SK-N-MC (cell line): ENCODE data around the gene TMEM245.
"Not testable (repeated sequence)": the region's sequence is repeated elsewhere in the genome, so short reads cannot be mapped to it uniquely, and the experiment has no call there.

Experiments
- DNase-seq: peaks from one replicate; pipeline ENCODE4 v3.0.0-alpha.2; 2011; ENCODE audit warnings: low read depth, low spot score
- H3K27ac ChIP-seq: fragments of 200-600 bp; sonication (generic); 2 replicates; pipeline ENCODE4 v1.5.1; 2016; ENCODE audit warnings: mixed run types
- H3K36me3 ChIP-seq: fragments of 200-600 bp; sonication (generic); 2 replicates; pipeline ENCODE4 v1.6.1; 2017; ENCODE audit warnings: antibody characterized with exemption, low read length, mixed read lengths; ENCODE audit not compliant: insufficient read depth
- H3K4me3 ChIP-seq: fragments of 200-600 bp; sonication (generic); 2 replicates; pipeline ENCODE4 v1.5.1; 2016
- H3K9ac ChIP-seq: fragments of 200-600 bp; sonication (generic); 2 replicates; pipeline ENCODE4 v1.8.0; 2017; ENCODE audit warnings: mixed run types, mixed read lengths; ENCODE audit not compliant: insufficient read length
- H3K9me3 ChIP-seq: fragments of 200-600 bp; sonication (generic); 2 replicates; pipeline ENCODE4 v1.6.1; 2017; ENCODE audit warnings: low read depth, mild to moderate bottlenecking, antibody characterized with exemption, low read length, moderate library complexity, mixed read lengths
- EZH2 ChIP-seq: fragments of 200-600 bp; sonication (generic); IDR thresholded peaks from one replicate; pipeline ENCODE4 v1.6.1; 2017; ENCODE audit warnings: antibody characterized with exemption
- FOXP2 ChIP-seq: optimal IDR thresholded peaks from 2 replicates; pipeline ENCODE3; 2011; ENCODE audit warnings: mild to moderate bottlenecking, moderate library complexity; ENCODE audit not compliant: insufficient read depth; ENCODE audit errors: extremely low read length, control extremely low read depth
- POLR2AphosphoS5 ChIP-seq: IDR thresholded peaks from 2 replicates; pipeline ENCODE4 v1.6.1; 2012; ENCODE audit warnings: mild to moderate bottlenecking, low read depth, low read length, borderline replicate concordance

The TMEM245 gene

GRCh38 chr9:109072821-109073435, 46.8 kb downstream of the TMEM245 start:
- Histone ChIP-seq H3K9me3 (no peaks in the 10 kb centered on the region), H3K36me3 (peaks cover 72% of the 10 kb centered on the region), H3K9ac (no peak overlapping the region), H3K4me3 (no peak overlapping the region), H3K27ac (no peak overlapping the region)
- TF ChIP-seq EZH2 (no peak), FOXP2 (no peak), POLR2AphosphoS5 (no peak)
- no peak for DNase-seq

DNA sequence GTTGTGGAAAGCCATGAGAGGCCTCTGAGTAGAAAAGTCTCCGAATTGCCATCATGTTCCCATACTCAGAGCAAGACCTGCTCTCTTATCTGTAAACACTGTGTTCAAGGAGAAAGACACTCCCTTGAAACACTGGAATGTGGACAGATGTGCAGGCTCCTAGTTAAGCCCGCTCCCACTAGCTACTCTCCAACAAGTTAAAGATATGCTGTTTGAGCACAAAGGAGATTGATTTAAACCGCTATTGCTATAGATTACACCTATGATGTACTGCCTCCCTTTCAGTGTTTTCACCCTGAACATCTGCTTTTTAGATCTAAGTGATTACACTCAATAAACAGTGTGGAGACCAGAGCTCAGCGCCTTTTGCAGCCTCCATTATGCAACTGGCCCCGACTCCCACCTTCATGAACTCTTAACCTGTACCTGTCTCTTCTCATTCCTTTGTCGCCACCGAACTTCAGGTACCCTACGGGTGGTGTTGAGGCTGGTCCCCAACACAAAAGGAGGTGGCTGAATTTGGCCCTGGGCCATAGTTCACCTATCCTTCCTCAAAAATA, 47.5 kb downstream of the TMEM245 start:
- no peak overlapping the region for H3K4me3 ChIP-seq
- no peak overlapping the region for H3K9ac ChIP-seq
- H3K9me3 ChIP-seq = no peaks in the 10 kb centered on the region
- no peak for TF ChIP-seq FOXP2
- TF ChIP-seq EZH2 = no peak
- TF ChIP-seq POLR2AphosphoS5 = no peak
- no peak for DNase-seq
- H3K27ac ChIP-seq = no peak overlapping the region
- peaks cover 72% of the 10 kb centered on the region for H3K36me3 ChIP-seq

DNA sequence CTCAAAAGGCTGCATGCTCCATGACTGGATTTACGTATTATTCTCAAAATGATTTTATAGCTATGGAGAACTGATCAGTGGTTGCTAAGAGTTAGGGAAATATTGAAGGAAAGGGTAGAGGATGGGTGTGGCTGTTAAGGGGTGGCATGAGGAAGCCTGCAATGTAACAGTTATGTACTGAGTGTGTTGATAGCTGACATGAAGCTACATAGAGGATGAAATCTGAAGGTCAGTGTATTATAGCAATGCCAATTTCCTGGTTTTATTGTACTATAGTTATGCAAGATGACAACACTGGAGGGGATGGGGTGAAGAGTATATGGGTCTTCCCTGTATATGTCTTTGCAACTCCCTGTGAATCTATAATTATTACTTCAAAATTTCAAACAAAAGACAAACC, 51.0 kb downstream of the TMEM245 start:
- H3K27ac ChIP-seq = no peak overlapping the region
- no peak for DNase-seq
- H3K4me3 ChIP-seq = no peak overlapping the region
- TF ChIP-seq EZH2 (no peak), FOXP2 (no peak), POLR2AphosphoS5 (no peak)
- H3K9ac ChIP-seq = no peak overlapping the region
- peaks cover 87% of the 10 kb centered on the region for H3K36me3 ChIP-seq
- no peaks in the 10 kb centered on the region for H3K9me3 ChIP-seq

DNA sequence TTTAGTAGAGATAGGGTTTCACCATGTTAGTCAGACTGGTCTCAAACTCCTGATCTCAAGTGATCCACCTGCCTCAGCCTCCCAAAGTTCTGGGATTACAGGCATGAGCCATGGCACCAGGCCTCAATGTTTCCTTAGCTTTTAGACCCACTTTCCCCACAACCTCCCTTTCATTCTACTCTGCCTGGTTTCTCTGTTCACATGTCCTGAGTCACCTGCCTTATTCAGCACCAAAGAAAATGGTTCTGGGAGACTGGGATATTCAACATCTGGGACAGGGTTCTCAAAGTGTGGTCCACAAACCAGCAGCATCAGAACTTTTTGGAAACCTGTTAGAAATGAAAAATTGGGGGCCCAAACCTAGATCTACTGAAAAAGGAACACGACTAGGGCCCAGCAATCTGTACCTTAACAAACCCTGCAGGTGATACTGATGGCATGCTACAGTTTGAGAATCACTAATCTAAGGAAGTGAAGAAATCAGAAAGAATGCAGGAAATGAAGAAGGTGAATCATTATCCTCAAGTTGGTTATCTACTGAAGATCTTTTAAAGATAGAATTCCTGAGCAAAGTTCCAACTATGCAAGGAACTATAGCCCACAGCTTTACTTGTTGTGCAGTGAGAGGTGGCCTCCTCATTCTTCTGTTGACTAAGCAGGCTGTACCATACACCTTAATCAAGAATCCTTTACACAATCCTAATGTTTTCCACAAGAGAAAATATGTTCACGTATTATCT, 54.6 kb downstream of the TMEM245 start:
- no peak overlapping the region for H3K4me3 ChIP-seq
- no peak overlapping the region for H3K27ac ChIP-seq
- H3K36me3 ChIP-seq = peaks cover 81% of the 10 kb centered on the region
- no peaks in the 10 kb centered on the region; the same call in 1 of the 2 replicates for H3K9me3 ChIP-seq
- no peak overlapping the region for H3K9ac ChIP-seq
- no peak for DNase-seq
- TF ChIP-seq POLR2AphosphoS5 (no peak), FOXP2 (no peak), EZH2 (no peak)

- no peaks in the 10 kb centered on the region; the same call in 1 of the 2 replicates for H3K9me3 ChIP-seq
- no peak overlapping the region for H3K4me3 ChIP-seq
- H3K27ac ChIP-seq = no peak overlapping the region
- no peak for DNase-seq
- H3K9ac ChIP-seq = no peak overlapping the region
- peaks cover 78% of the 10 kb centered on the region for H3K36me3 ChIP-seq
- TF ChIP-seq FOXP2 (no peak), POLR2AphosphoS5 (no peak), EZH2 (no peak)
These were observed 56.0 kb downstream of the TMEM245 start for GRCh38 chr9:109063760-109064159.

DNA sequence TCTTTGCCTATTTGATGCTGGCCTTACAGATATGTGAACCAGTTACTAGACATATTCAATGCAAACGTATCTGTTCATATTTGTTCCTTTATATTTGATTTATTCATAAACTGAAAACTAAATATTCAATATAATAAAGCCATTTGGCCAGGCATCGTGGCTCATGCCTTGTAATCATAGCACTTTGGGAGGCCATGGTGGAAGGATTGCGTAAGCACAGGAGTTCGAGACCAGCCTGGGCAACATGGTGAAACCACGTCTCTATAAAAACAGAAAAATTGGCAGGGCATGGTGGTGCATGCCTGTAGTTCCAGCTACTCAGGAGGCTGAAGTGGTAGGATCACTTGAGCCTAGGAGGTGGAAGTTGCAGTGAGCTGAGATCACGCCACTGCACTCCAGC, 57.2 kb downstream of the TMEM245 start:
- Histone ChIP-seq H3K36me3 (peaks cover 72% of the 10 kb centered on the region), H3K27ac (no peak overlapping the region), H3K9me3 (no peaks in the 10 kb centered on the region; the same call in 1 of the 2 replicates), H3K4me3 (no peak overlapping the region), H3K9ac (no peak overlapping the region)
- TF ChIP-seq FOXP2 (no peak), POLR2AphosphoS5 (no peak), EZH2 (no peak)
- DNase-seq = no peak

DNA sequence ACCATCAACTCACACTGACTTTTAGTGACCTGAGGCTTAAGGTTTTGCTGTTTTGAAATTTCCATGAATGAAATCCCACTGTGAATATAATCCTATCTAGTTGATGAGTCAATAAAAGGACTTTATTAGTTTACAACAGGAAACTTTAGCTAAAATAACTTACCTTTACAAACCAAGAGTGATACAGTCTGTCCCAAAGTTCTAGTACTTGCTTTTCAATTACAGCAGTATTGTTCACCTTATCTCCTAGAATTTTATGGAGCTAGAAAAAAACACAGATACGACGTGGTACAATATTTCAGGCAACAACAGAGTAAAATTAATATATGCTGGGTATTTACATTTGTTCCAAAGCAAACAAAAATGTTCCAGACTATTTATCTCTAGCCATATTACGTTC, 59.6 kb downstream of the TMEM245 start:
- Histone ChIP-seq H3K27ac (no peak overlapping the region), H3K36me3 (peaks cover 63% of the 10 kb centered on the region)

GRCh38 chr9:109053121-109053520, 66.6 kb downstream of the TMEM245 start:
- H3K9me3 ChIP-seq, H3K9ac ChIP-seq, H3K27ac ChIP-seq, DNase-seq, H3K4me3 ChIP-seq: not testable (repeated sequence)
- peaks cover 71% of the 10 kb centered on the region for H3K36me3 ChIP-seq

More for the DNA sequence above, 59.6 kb downstream of the TMEM245 start:
- no peaks in the 10 kb centered on the region; the same call in 1 of the 2 replicates for H3K9me3 ChIP-seq
- DNase-seq = no peak
- H3K4me3 ChIP-seq = no peak overlapping the region
- H3K9ac ChIP-seq = no peak overlapping the region
- no peak for TF ChIP-seq EZH2
